Fibroblast of gingiva (primary cell): ENCODE measurements around the gene LST1.
"Not testable (repeated sequence)": the region's sequence is repeated elsewhere in the genome, so short reads cannot be mapped to it uniquely, and the experiment has no call there.

ENCODE experiments used
- DNase-seq: peaks from one replicate; pipeline ENCODE4 v3.0.0-alpha.2; 2011; ENCODE audit warnings: low read depth

The LST1 gene

GRCh38 chr6:31586008-31586407, at the start of gene LST1:
TSS of gene LST1 (plus strand) at chr6:31586277. CDS start at chr6:31587300, 1,023 bp downstream.
- no peak for DNase-seq

GRCh38 chr6:31538805-31539400, 47.2 kb upstream of the LST1 start:
- DNase-seq: no peak

- no peak for DNase-seq
Observed at GRCh38 chr6:31540640-31541039, 45.4 kb upstream of the LST1 start.

- DNase-seq: peak; percentile 58
Observed at GRCh38 chr6:31541059-31541657, 44.9 kb upstream of the LST1 start.

GRCh38 chr6:31541658-31542521, 44.2 kb upstream of the LST1 start, which contains the start of gene DDX39B:
TSS of gene DDX39B (minus strand) at chr6:31542003. CDS start at chr6:31540532, 1,471 bp downstream.
- peak; percentile 97 for DNase-seq

GRCh38 chr6:31543639-31544038, 42.4 kb upstream of the LST1 start:
- DNase-seq: no peak

- DNase-seq: no peak
Observed at GRCh38 chr6:31544676-31545075, 41.4 kb upstream of the LST1 start.

GRCh38 chr6:31545291-31545690, 40.8 kb upstream of the LST1 start:
- DNase-seq: no peak

GRCh38 chr6:31546339-31546957, 39.6 kb upstream of the LST1 start, which contains the start of gene ATP6V1G2:
TSS of gene ATP6V1G2 (minus strand) at chr6:31546608. CDS start at chr6:31546559, 49 bp downstream.
- peak; percentile 88 for DNase-seq

- DNase-seq: peak; percentile 98
Observed at GRCh38 chr6:31546958-31547726, 38.9 kb upstream of the LST1 start, which contains the start of gene NFKBIL1. TSS of gene NFKBIL1 (plus strand) at chr6:31547608. CDS start at chr6:31547695, 87 bp downstream.

GRCh38 chr6:31547727-31548543, 38.1 kb upstream of the LST1 start:
- DNase-seq: no peak

GRCh38 chr6:31548544-31548873, 37.6 kb upstream of the LST1 start:
- DNase-seq: no peak

- DNase-seq: not testable (repeated sequence)
Observed at GRCh38 chr6:31551371-31551770, 34.7 kb upstream of the LST1 start.

GRCh38 chr6:31556307-31556706, 29.8 kb upstream of the LST1 start:
- no peak for DNase-seq

GRCh38 chr6:31557443-31558317, 28.4 kb upstream of the LST1 start:
- no peak for DNase-seq

- DNase-seq: no peak
Observed at GRCh38 chr6:31558318-31558625, 27.8 kb upstream of the LST1 start.

GRCh38 chr6:31558631-31559500, 27.2 kb upstream of the LST1 start:
- DNase-seq: no peak

GRCh38 chr6:31559606-31559957, 26.5 kb upstream of the LST1 start:
- no peak for DNase-seq
